Panc1 (cell line): ENCODE results near the gene TSHZ1.

Source experiments
- CTCF ChIP-seq: fragments of 450-650 bp; IDR thresholded peaks from 2 replicates; pipeline ENCODE4 v1.5.1; 2017; ENCODE audit warnings: mild to moderate bottlenecking
- POLR2AphosphoS5 ChIP-seq: IDR thresholded peaks from 2 replicates; pipeline ENCODE4 v1.6.1; 2012; ENCODE audit warnings: mild to moderate bottlenecking, low read depth, low read length, moderate library complexity
- TCF7L2 ChIP-seq: IDR thresholded peaks from 2 replicates; pipeline ENCODE4 v1.6.1; 2011; ENCODE audit warnings: mild to moderate bottlenecking, low read depth, low read length, inconsistent platforms

- TF ChIP-seq POLR2AphosphoS5 (no peak), CTCF (no peak), TCF7L2 (no peak)
These were observed 109.9 kb downstream of the TSHZ1 start for GRCh38 chr18:75320506-75320905.
